ENCODE measurements around the gene NCK2. TPM values are rescaled to one million over a fixed set of nuclear protein-coding genes. Genes with fewer than 3 reads are reported as not detected.
A peak's percentile ranks its signal among the peaks of the same experiment; 100 is the strongest.

Gene NCK2
- total RNA-seq, 4 donors from 2014 or later = 59.8 to 130 (median 96.2) TPM

- DNase-seq (ENCODE audit: extremely low spot score) = peak; percentile 72
- Histone ChIP-seq H3K27ac (replicated peaks in 1 of 4) (no peak overlapping the region), H3K4me1 (peaks cover 0 to 7% (median 3%) of the 10 kb centered on the region in 4 donors), H3K9me3 (no peaks in the 10 kb centered on the region), H3K27me3 (no peaks in the 10 kb centered on the region), H3K4me3 (no peak overlapping the region), H3K36me3 (peaks cover 0 to 12% (median 5%) of the 10 kb centered on the region in 4 donors)
- no peak for TF ChIP-seq POLR2A (IDR thresholded peaks at IDR 0.05; ENCODE audit: low read depth)
- TF ChIP-seq CTCF (IDR thresholded peaks at IDR 0.05) = no peak
- WGBS = 90% methylated on average over 6 of the region's 6 CpGs
- intact Hi-C loops (cut with DNase I) = no loop called here
Measured at GRCh38 chr2:105853354-105854088, 108.8 kb downstream of the NCK2 start.

DNA sequence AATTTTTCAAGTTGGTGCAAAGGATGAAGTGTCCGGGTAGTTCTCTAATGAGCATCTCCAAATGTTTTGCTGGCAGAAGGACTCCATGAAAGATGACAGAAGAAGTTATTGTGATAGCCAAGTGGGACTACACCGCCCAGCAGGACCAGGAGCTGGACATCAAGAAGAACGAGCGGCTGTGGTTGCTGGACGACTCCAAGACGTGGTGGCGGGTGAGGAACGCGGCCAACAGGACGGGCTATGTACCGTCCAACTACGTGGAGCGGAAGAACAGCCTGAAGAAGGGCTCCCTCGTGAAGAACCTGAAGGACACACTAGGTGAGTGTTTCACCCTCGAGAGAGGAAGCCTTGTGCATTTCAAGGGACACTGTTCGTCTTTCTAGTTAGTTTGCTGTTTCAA is 110.3 kb downstream of the NCK2 start:
- TF ChIP-seq CTCF (IDR thresholded peaks at IDR 0.05) = no peak
- TF ChIP-seq POLR2A (IDR thresholded peaks at IDR 0.05; ENCODE audit: low read depth) = no peak
- Histone ChIP-seq H3K27me3 (no peaks in the 10 kb centered on the region), H3K9me3 (no peaks in the 10 kb centered on the region), H3K27ac (replicated peaks in 1 of 4) (no peak overlapping the region), H3K4me3 (no peak overlapping the region), H3K4me1 (peaks cover 0 to 7% (median 3%) of the 10 kb centered on the region in 4 donors), H3K36me3 (peaks cover 0 to 12% (median 5%) of the 10 kb centered on the region in 4 donors)
- intact Hi-C loops (cut with DNase I) = no loop called here
- WGBS = 79% methylated on average over 16 of the region's 16 CpGs
- peak; percentile 74 for DNase-seq (ENCODE audit: extremely low spot score)

- Histone ChIP-seq H3K27me3 (no peaks in the 10 kb centered on the region), H3K36me3 (peaks cover 0 to 12% (median 5%) of the 10 kb centered on the region in 4 donors), H3K4me1 (peaks cover 0 to 16% (median 3%) of the 10 kb centered on the region in 4 donors), H3K9me3 (no peaks in the 10 kb centered on the region), H3K27ac (replicated peaks in 1 of 4) (no peak overlapping the region), H3K4me3 (no peak overlapping the region)
- intact Hi-C loops (cut with DNase I) = no loop called here
- TF ChIP-seq POLR2AphosphoS5 (IDR thresholded peaks at IDR 0.05) = no peak
- TF ChIP-seq CTCF (IDR thresholded peaks at IDR 0.05) = no peak
- no peak for TF ChIP-seq EP300 (IDR thresholded peaks at IDR 0.05)
- no peak for TF ChIP-seq POLR2A (IDR thresholded peaks at IDR 0.05; ENCODE audit: low read depth)
- DNase-seq (ENCODE audit: extremely low spot score) = no peak
- WGBS = 84% methylated on average over 3 of the region's 3 CpGs
Measured at GRCh38 chr2:105856581-105856980, 111.9 kb downstream of the NCK2 start.

DNA sequence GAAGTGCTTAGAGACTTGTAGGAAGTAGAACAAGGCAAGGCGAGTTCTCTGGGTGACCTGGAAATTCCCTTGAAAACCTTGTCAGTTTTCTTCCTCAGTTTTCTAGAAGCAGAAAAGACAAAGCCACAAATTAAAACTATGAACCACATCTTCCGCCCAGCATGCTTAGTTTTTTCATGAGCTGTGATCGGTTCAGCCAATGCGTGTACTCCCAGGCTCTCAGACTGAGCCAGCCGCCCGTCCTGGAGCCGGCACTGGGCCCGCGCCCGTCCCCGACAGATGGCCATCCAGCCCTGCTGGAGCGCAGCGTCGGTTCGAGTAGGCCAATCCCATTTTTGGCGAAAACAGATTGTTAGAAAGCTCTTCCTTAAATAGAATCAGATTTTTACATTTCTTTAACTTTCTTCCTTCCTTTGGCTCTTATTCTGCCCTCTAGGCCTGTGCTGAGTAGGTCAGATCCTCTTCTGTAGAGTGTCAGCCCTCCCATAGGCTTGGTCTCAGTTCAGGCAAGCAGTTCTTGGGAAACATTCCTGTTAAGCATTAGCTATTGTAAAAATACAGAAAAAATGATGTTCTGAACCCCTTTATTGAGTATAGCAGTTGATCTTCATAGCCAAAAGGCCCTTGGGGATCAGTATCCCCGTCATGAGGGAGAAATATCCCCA is 112.5 kb downstream of the NCK2 start:
- H3K36me3 ChIP-seq = peaks cover 0 to 12% (median 5%) of the 10 kb centered on the region in 4 donors
- no peak for DNase-seq (ENCODE audit: extremely low spot score)
- TF ChIP-seq POLR2A (IDR thresholded peaks at IDR 0.05; ENCODE audit: low read depth) = no peak
- no peak for TF ChIP-seq EP300 (IDR thresholded peaks at IDR 0.05)
- TF ChIP-seq CTCF (IDR thresholded peaks at IDR 0.05) = no peak
- TF ChIP-seq POLR2AphosphoS5 (IDR thresholded peaks at IDR 0.05) = no peak
- H3K27ac ChIP-seq (replicated peaks in 1 of 4) = no peak overlapping the region
- no peak overlapping the region for H3K4me3 ChIP-seq
- no peaks in the 10 kb centered on the region for H3K9me3 ChIP-seq
- intact Hi-C loops (cut with DNase I) = no loop called here
- H3K4me1 ChIP-seq = peaks cover 0 to 16% (median 3%) of the 10 kb centered on the region in 4 donors
- no peaks in the 10 kb centered on the region for H3K27me3 ChIP-seq
- 96% methylated on average over 17 of the region's 17 CpGs for WGBS
